ENCODE data around the gene MAPKAP1.

- no peak for TF ChIP-seq CTCF (IDR thresholded peaks at IDR 0.05; ENCODE audit: low read depth, low read length)
- TF ChIP-seq POLR2A (IDR thresholded peaks at IDR 0.05; ENCODE audit: extremely low read depth, insufficient read length): no peak
Observed at GRCh38 chr9:125621170-125621569, 85.8 kb downstream of the MAPKAP1 start.

All from NB4 (cell line).